Prostate gland (tissue), 2 donors: ENCODE measurements around the gene SEC23A.

Experiments
- CTCF ChIP-seq, 4 experiments: fragments of 200-600 bp in 2 of 4; fragments of 450-650 bp in 2 of 4; sonication (generic) in 2 of 4; IDR thresholded peaks; 1 replicate in 3 of 4; 2 replicates in 1 of 4; pipeline ENCODE4 v1.5.1; 2016 to 2019; ENCODE audit warnings: antibody characterized with exemption in 4 of 4, mild to moderate bottlenecking in 2 of 4, moderate library complexity in 2 of 4
- POLR2A ChIP-seq: fragments of 450-650 bp; IDR thresholded peaks from one replicate; pipeline ENCODE4 v1.6.1; 2016; ENCODE audit warnings: antibody characterized with exemption, mild to moderate bottlenecking

- no peak for TF ChIP-seq CTCF (IDR thresholded peaks at IDR 0.05)
- no peak for TF ChIP-seq POLR2A
Observed at GRCh38 chr14:39035336-39035735, 67.7 kb downstream of the SEC23A start.
